Endothelial cell (in vitro differentiated cells): ENCODE measurements around the gene LARP4B. TPM values are rescaled to one million over a fixed set of nuclear protein-coding genes. Genes with fewer than 3 reads are reported as not detected.

Experiments
- DNase-seq: peaks from one replicate; pipeline ENCODE4 v3.0.0; 2021; ENCODE audit warnings: low spot score
- H3K27ac Mint-ChIP-seq: one replicate; pipeline ENCODE4 v1.8.0; 2021; ENCODE audit warnings: mixed read lengths, inconsistent platforms; ENCODE audit not compliant: unreplicated experiment
- H3K27me3 Mint-ChIP-seq: one replicate; pipeline ENCODE4 v1.8.0; 2021; ENCODE audit warnings: mild to moderate bottlenecking, moderate library complexity, mixed read lengths, inconsistent platforms; ENCODE audit not compliant: unreplicated experiment
- H3K36me3 Mint-ChIP-seq: one replicate; pipeline ENCODE4 v1.8.0; 2021; ENCODE audit warnings: mild to moderate bottlenecking, low read depth, mixed read lengths, inconsistent platforms; ENCODE audit not compliant: unreplicated experiment
- H3K4me1 Mint-ChIP-seq: one replicate; pipeline ENCODE4 v1.8.0; 2021; ENCODE audit warnings: mild to moderate bottlenecking, mixed read lengths, inconsistent platforms; ENCODE audit not compliant: unreplicated experiment
- H3K4me3 Mint-ChIP-seq: one replicate; pipeline ENCODE4 v1.8.0; 2021; ENCODE audit warnings: mild to moderate bottlenecking, mixed read lengths, inconsistent platforms; ENCODE audit not compliant: unreplicated experiment
- H3K9me3 Mint-ChIP-seq: one replicate; pipeline ENCODE4 v1.8.0; 2021; ENCODE audit warnings: mixed read lengths, inconsistent platforms; ENCODE audit not compliant: unreplicated experiment
- CTCF ChIP-seq: fragments of 200-600 bp; sonication (generic); IDR thresholded peaks from one replicate; pipeline ENCODE4 v1.5.0; 2021; ENCODE audit warnings: antibody characterized with exemption; ENCODE audit not compliant: unreplicated experiment
- total RNA-seq: library from RNA; stranded (reverse); fragmentation: NEBNext Ultra II Directional; extraction: Animal tissue kit (Norgen Biotek cat#: 25700); gene quantifications from one replicate; pipeline ENCODE4 v1.2.1, GENCODE V29; 2021; ENCODE audit not compliant: unreplicated experiment

LARP4B gene
- total RNA-seq, 1 donor from 2014 or later: 91.8 TPM

- H3K36me3 Mint-ChIP-seq: peaks cover 18% of the 10 kb centered on the region
- no peak for TF ChIP-seq CTCF
- peak overlapping the region; percentile 98 for H3K27ac Mint-ChIP-seq
- H3K4me3 Mint-ChIP-seq: no peak overlapping the region
- no peaks in the 10 kb centered on the region for H3K9me3 Mint-ChIP-seq
- H3K27me3 Mint-ChIP-seq: peaks cover 11% of the 10 kb centered on the region
- no peak for DNase-seq
- H3K4me1 Mint-ChIP-seq: peaks cover 44% of the 10 kb centered on the region
These were observed 4.4 kb downstream of the LARP4B start for GRCh38 chr10:927131-927530.

GRCh38 chr10:926075-926698 lies 5.3 kb downstream of the LARP4B start:
- DNase-seq: no peak
- Mint-ChIP-seq H3K27ac (peak overlapping the region; percentile 92), H3K27me3 (peaks cover 11% of the 10 kb centered on the region), H3K9me3 (no peaks in the 10 kb centered on the region), H3K36me3 (peaks cover 18% of the 10 kb centered on the region), H3K4me3 (peak overlapping the region; percentile 77), H3K4me1 (peaks cover 46% of the 10 kb centered on the region)
- TF ChIP-seq CTCF: no peak

GRCh38 chr10:924524-924859 lies 7.0 kb downstream of the LARP4B start:
- Mint-ChIP-seq H3K27ac (peak overlapping the region; percentile 10), H3K4me3 (no peak overlapping the region), H3K27me3 (no peaks in the 10 kb centered on the region), H3K9me3 (no peaks in the 10 kb centered on the region), H3K4me1 (peaks cover 36% of the 10 kb centered on the region), H3K36me3 (peaks cover 8% of the 10 kb centered on the region)
- no peak for DNase-seq
- TF ChIP-seq CTCF: no peak

- no peak overlapping the region for H3K4me3 Mint-ChIP-seq
These were observed 7.5 kb downstream of the LARP4B start for GRCh38 chr10:923844-924523.

More at GRCh38 chr10:923844-924523, 7.5 kb downstream of the LARP4B start:
- no peaks in the 10 kb centered on the region for H3K9me3 Mint-ChIP-seq
- H3K4me1 Mint-ChIP-seq: peaks cover 32% of the 10 kb centered on the region
- H3K27me3 Mint-ChIP-seq: no peaks in the 10 kb centered on the region
- DNase-seq: no peak
- H3K27ac Mint-ChIP-seq: peak overlapping the region; percentile 10
- peaks cover 6% of the 10 kb centered on the region for H3K36me3 Mint-ChIP-seq
- TF ChIP-seq CTCF: no peak
